ENCODE results near the gene SLC25A23.

GRCh38 chr19:6412061-6412446, 47.5 kb downstream of the SLC25A23 start:
- TF ChIP-seq POLR2A (IDR thresholded peaks at IDR 0.05; ENCODE audit: low read length) (no peak), GATA1 (IDR thresholded peaks at IDR 0.05; ENCODE audit: low read depth, low read length) (no peak)
